Panc1 (cell line): ENCODE measurements around the gene SEMA6A. TPM values are rescaled to one million over a fixed set of nuclear protein-coding genes. Genes with fewer than 3 reads are reported as not detected.

Experiments
- ATAC-seq: fragments of 200-7000 bp; cut with Tn5 transposase; 2 replicates; pipeline ENCODE4 v1.9.1; 2020; ENCODE audit warnings: mild to moderate bottlenecking, moderate library complexity
- BruUV-seq: library from RNA; stranded (reverse); fragments of 400-500 nt; replicated peaks from 2 replicates; lab custom pipeline; 2021; lab: Mats Ljungman, UMichigan
- CTCF ChIA-PET: fragments of 300-600 bp; sonication (Branson Sonifier 250); formaldehyde crosslinking; loops from one replicate; lab custom pipeline; 2022; ENCODE audit warnings: antibody characterized with exemption; lab: Charles Lee
- POLR2A ChIA-PET: fragments of 300-600 bp; sonication (Branson Sonifier 250); formaldehyde crosslinking; loops from one replicate; lab custom pipeline; 2022; ENCODE audit warnings: antibody characterized with exemption; lab: Charles Lee
- DNase-seq: peaks from one replicate; pipeline ENCODE4 v3.0.0-alpha.2; 2010; ENCODE audit warnings: low read depth, low spot score
- H3K27ac ChIP-seq: 2 replicates; pipeline ENCODE4 v1.5.1; 2011; ENCODE audit warnings: mild to moderate bottlenecking, low read length, inconsistent platforms
- H3K27me3 ChIP-seq: fragments of 200-500 bp; sonication (Bioruptor generic); 2 replicates; pipeline ENCODE4 v1.6.0; 2014; ENCODE audit warnings: low read length, inconsistent platforms; ENCODE audit not compliant: control insufficient read depth, insufficient read depth
- H3K36me3 ChIP-seq: fragments of 200-500 bp; sonication (Bioruptor generic); 2 replicates; pipeline ENCODE4 v1.5.1; 2014; ENCODE audit warnings: inconsistent platforms, mild to moderate bottlenecking, low read length, moderate library complexity; ENCODE audit not compliant: control insufficient read depth, insufficient read depth
- H3K4me1 ChIP-seq: 2 replicates; pipeline ENCODE4 v1.5.1; 2011; ENCODE audit warnings: inconsistent platforms, mild to moderate bottlenecking, low read length, moderate library complexity; ENCODE audit not compliant: control insufficient read depth, insufficient read depth
- H3K4me3 ChIP-seq, 2 experiments: 2 replicates each; pipeline ENCODE4 v1.5.1; 2011 to 2012; ENCODE audit warnings: low read depth in 2 of 2, low read length in 2 of 2, mild to moderate bottlenecking in 2 of 2, inconsistent platforms in 1 of 2, moderate library complexity in 1 of 2
- H3K9me3 ChIP-seq: fragments of 200-500 bp; sonication (Bioruptor generic); 2 replicates; pipeline ENCODE4 v1.5.1; 2014; ENCODE audit warnings: low read depth, mild to moderate bottlenecking, inconsistent platforms, low read length, moderate library complexity; ENCODE audit not compliant: control insufficient read depth, insufficient read depth
- CTCF ChIP-seq: fragments of 450-650 bp; IDR thresholded peaks from 2 replicates; pipeline ENCODE4 v1.5.1; 2017; ENCODE audit warnings: mild to moderate bottlenecking
- POLR2AphosphoS5 ChIP-seq: IDR thresholded peaks from 2 replicates; pipeline ENCODE4 v1.6.1; 2012; ENCODE audit warnings: mild to moderate bottlenecking, low read depth, low read length, moderate library complexity
- SIN3A ChIP-seq: IDR thresholded peaks from 2 replicates; pipeline ENCODE4 v1.6.1; 2012; ENCODE audit warnings: low read depth, mild to moderate bottlenecking, low read length, moderate library complexity, borderline replicate concordance; ENCODE audit not compliant: insufficient read depth
- TCF7L2 ChIP-seq: IDR thresholded peaks from 2 replicates; pipeline ENCODE4 v1.6.1; 2011; ENCODE audit warnings: mild to moderate bottlenecking, low read depth, low read length, inconsistent platforms
- in situ Hi-C: cut with HindIII; loops from 2 replicates; pipeline ENCODE4 v1.10.0; 2016; ENCODE audit warnings: low sequenced_read_pairs, low pct_unique_long_range_greater_than_20kb
- intact Hi-C: fragments of 100-400 bp; cut with micrococcal nuclease; formaldehyde crosslinking; loops from one replicate; pipeline ENCODE4 v1.10.0; 2022; ENCODE audit not compliant: unreplicated experiment
- total RNA-seq: library from RNA; stranded (reverse); gene quantifications from one replicate; pipeline ENCODE4 v1.2.1, GENCODE V29; 2021; ENCODE audit not compliant: unreplicated experiment
- TF ChIP-seq, protein P1 (sequence below), 2 experiments: IDR thresholded peaks; 2 replicates each; pipeline ENCODE4 v1.6.1; 2011 to 2012; ENCODE audit warnings: low read depth in 2 of 2, control low read depth in 1 of 2, low read length in 1 of 2, mild to moderate bottlenecking in 1 of 2, moderate library complexity in 1 of 2; ENCODE audit not compliant: insufficient read depth in 1 of 2

SEMA6A gene
- total RNA-seq, 1 experiment from 2014 or later, result 0.54 TPM

DNA sequence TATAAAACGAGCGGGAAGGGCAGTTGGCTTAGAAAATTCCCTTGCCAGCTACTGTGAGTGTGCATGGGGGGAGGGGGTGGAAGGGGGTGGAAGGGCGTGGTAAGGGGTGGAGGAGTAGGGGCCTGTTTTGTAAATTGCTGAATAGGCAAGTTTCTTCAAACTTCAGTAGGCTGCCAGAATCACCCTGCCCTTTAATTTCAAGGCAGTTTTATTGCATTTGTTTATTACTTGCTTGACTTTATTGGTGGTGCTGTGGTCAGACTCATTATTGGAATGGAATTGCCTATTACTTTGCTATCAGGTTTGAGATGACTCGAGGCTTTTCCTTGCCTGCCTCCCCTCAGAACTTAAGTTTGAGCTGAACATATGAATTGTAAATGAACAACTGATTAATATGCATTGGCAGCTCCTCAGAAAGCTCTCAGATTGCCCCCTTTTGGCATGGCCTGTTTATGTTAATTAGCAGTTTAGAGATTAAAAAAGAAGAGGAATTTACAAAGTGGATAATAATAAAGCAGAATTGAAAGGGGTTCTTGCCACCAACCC is 76.0 kb downstream of the SEMA6A start:
- no peaks in the 10 kb centered on the region for H3K9me3 ChIP-seq
- CTCF ChIA-PET, result no interaction called here

DNA sequence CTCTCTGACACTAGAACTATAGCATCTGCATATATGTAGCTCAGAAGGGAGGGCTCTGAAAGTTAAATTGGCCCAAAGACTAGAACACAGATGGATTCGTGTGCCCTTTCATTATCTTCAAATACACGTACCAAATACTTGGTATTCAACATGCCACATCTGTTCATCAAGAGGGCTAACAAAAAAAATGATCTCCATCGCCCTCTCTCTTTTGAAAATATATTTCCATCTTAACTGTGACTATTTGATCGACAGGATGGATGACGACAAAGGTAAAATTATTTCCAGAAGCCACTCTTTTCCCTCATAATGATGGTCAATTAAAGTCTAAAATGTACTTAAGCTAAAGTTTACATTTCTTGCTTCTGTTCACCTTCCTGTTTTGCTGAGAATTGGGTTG is 77.0 kb downstream of the SEMA6A start:
- Histone ChIP-seq H3K27ac (no peak overlapping the region), H3K9me3 (no peaks in the 10 kb centered on the region), H3K4me3 (no peak overlapping the region), H3K27me3 (no peaks in the 10 kb centered on the region), H3K4me1 (no peaks in the 10 kb centered on the region), H3K36me3 (no peaks in the 10 kb centered on the region)
- in situ Hi-C loops, result no loop called here
- ATAC-seq (no peak), DNase-seq (no peak)
- ChIA-PET POLR2A (no interaction called here), CTCF (no interaction called here)
- TF ChIP-seq, protein P1, sequence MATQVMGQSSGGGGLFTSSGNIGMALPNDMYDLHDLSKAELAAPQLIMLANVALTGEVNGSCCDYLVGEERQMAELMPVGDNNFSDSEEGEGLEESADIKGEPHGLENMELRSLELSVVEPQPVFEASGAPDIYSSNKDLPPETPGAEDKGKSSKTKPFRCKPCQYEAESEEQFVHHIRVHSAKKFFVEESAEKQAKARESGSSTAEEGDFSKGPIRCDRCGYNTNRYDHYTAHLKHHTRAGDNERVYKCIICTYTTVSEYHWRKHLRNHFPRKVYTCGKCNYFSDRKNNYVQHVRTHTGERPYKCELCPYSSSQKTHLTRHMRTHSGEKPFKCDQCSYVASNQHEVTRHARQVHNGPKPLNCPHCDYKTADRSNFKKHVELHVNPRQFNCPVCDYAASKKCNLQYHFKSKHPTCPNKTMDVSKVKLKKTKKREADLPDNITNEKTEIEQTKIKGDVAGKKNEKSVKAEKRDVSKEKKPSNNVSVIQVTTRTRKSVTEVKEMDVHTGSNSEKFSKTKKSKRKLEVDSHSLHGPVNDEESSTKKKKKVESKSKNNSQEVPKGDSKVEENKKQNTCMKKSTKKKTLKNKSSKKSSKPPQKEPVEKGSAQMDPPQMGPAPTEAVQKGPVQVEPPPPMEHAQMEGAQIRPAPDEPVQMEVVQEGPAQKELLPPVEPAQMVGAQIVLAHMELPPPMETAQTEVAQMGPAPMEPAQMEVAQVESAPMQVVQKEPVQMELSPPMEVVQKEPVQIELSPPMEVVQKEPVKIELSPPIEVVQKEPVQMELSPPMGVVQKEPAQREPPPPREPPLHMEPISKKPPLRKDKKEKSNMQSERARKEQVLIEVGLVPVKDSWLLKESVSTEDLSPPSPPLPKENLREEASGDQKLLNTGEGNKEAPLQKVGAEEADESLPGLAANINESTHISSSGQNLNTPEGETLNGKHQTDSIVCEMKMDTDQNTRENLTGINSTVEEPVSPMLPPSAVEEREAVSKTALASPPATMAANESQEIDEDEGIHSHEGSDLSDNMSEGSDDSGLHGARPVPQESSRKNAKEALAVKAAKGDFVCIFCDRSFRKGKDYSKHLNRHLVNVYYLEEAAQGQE (IDR thresholded peaks at IDR 0.05; ENCODE audit: insufficient read depth in 1 of 2, low read depth in 2 of 2, low read length in 1 of 2), result no peak
- intact Hi-C loops, result no loop called here
- no TSS peak for BruUV-seq

More for the DNA sequence above, 76.0 kb downstream of the SEMA6A start:
- Histone ChIP-seq H3K27me3 (no peaks in the 10 kb centered on the region), H3K36me3 (no peaks in the 10 kb centered on the region), H3K4me3 (no peak overlapping the region), H3K27ac (no peak overlapping the region), H3K4me1 (no peaks in the 10 kb centered on the region)
- intact Hi-C loops (no loop called here), in situ Hi-C loops (no loop called here)
- POLR2A ChIA-PET, result no interaction called here
- DNase-seq (no peak), ATAC-seq (no peak)
- no peak for TF ChIP-seq CTCF
- TF ChIP-seq SIN3A, result no peak
- TF ChIP-seq POLR2AphosphoS5, result no peak
- no peak for TF ChIP-seq TCF7L2
- TF ChIP-seq, protein P1 (IDR thresholded peaks at IDR 0.05; ENCODE audit: insufficient read depth in 1 of 2, low read depth in 2 of 2, low read length in 1 of 2), result no peak
- no TSS peak for BruUV-seq
